Activated T-helper 1 cell treated with Interleukin-2 at 50 U/mL for 16 hours (primary cell): ENCODE results near the gene MYBPHL.

ENCODE experiments used
- DNase-seq: peaks from one replicate; pipeline ENCODE4 v3.0.0-alpha.2; 2020; ENCODE audit warnings: low read depth

Gene MYBPHL

GRCh38 chr1:109306832-109307273 is at the start of gene MYBPHL:
MYBPHL (minus strand) TSS chr1:109307011; CDS start chr1:109306991, 20 bp downstream.
- no peak for DNase-seq

DNA sequence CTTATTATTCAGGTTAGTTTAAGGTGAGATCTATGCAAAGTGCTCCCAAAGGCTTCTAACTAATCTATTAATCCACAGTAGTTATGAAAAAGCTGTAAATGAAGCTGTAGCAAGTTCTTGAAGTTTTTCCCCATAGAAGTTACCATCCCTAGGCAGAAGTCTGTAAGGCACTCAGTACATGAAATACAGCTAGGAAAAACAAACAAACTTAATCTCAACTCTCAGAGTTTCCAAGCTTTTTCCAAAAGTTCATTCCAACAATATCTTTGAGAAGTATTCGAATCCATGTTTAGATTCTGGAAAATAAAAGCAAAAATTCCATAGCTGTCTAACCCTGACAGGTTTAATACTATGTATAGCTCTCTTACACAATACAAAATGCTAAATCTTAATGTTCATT is 49.7 kb upstream of the MYBPHL start:
- DNase-seq = no peak

- no peak for DNase-seq
Observed at GRCh38 chr1:109354929-109355328, 48.1 kb upstream of the MYBPHL start.

- DNase-seq = no peak
Observed at GRCh38 chr1:109351457-109351856, 44.6 kb upstream of the MYBPHL start.

GRCh38 chr1:109350655-109351054 is 43.8 kb upstream of the MYBPHL start:
- DNase-seq = no peak

GRCh38 chr1:109350182-109350581 is 43.4 kb upstream of the MYBPHL start:
- no peak for DNase-seq

- no peak for DNase-seq
Observed at GRCh38 chr1:109347511-109347910, 40.7 kb upstream of the MYBPHL start.

DNA sequence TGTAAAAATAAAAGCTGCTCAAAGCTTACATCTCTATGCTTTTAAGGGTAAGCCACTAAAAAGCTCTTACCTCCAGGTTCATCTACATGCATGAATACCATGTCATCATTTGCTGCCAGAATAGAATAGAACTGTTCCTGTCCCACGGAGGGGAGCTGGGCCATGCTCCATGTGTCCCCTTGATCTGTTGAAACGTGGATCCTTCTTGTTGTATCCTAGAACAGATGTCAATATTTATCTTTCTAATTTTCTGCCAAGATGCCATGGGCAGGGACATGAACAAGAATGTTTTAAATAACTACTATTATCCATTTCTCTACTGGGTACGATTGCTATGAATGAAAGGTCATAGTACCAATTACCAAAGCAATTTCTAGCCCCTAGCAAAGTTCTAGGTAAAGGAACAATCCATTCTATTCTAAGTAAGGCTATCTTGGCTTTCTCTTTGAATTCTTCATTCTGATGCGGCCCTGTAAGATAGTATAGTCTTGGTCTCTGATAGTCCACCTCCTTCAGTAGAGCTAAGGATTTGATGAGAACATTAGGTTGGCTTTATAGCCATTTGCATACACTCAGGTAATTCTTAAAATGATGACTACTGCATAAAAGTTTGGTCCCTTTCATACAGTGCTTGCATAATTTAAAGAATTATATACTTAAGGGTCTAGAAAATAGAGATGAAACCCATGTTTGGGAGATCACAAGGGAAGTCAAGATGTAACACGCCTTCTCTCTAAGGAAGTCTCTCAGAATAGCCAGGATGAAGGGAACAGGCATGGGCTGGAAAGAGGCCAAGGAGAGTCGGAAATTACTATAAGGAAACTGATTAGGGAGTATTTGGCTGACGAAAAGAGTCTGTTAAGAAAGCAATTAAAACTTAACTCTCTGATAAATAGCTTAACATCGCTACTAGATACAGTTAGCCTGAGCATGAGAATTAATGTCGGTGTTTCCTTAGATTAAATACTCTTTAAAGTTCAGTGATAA is 35.4 kb upstream of the MYBPHL start:
- no peak for DNase-seq

DNA sequence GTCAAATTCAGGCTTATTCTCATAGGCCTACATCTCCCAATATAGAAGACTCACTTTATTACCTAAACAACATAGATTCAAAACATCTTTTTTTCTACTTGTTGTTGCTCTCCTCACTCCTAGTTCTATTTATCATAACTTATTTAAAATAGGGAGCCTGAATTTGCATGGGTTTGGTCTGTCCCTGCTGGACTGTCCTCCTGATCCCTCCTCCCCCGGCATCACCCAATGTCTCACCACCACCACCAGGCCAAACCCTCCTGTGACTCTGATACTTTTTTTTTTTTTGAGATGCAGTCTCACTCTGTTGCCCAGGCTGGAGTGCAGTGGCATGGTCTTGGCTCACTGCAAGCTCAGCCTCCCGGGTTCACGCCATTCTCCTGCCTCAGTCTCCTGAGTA is 31.8 kb upstream of the MYBPHL start:
- no peak for DNase-seq

DNA sequence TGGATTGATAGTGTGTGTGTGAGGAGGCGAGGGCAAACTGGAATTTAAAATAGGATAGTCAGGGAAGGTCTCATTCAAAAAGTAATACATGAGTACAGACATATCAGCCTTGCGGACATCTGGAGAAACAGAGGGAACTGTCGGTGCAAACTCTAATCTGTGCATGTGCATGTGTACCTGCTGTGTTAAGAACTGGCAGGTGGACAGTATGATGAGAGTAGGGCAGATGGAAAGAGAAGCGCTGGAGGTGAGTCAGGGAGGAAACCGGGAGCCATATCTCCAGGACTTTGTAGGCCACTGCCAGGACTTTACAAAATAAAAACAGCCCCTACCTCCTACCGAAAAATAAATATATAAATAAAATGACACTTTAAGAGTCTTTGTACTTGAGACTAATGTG is 31.3 kb upstream of the MYBPHL start:
- no peak for DNase-seq

- DNase-seq = no peak
Observed at GRCh38 chr1:109335091-109335490, 28.3 kb upstream of the MYBPHL start.

DNA sequence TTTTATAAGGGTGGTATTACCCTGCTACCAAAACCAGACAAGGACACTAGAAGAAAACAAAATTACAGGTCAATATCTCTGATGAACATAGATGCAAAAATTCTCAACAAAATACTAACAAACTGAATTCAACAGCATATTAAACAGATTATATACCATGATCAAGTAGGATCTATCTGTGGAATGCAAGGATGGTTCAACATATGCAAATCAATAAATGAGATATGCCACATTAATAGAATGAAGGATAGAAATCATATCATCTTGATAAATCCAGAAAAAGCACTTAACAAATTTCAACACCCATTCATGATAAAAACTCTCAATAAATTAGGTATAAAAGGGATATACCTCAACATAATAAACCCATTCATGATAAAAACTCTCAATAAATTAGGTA is 24.3 kb upstream of the MYBPHL start:
- no peak for DNase-seq

DNA sequence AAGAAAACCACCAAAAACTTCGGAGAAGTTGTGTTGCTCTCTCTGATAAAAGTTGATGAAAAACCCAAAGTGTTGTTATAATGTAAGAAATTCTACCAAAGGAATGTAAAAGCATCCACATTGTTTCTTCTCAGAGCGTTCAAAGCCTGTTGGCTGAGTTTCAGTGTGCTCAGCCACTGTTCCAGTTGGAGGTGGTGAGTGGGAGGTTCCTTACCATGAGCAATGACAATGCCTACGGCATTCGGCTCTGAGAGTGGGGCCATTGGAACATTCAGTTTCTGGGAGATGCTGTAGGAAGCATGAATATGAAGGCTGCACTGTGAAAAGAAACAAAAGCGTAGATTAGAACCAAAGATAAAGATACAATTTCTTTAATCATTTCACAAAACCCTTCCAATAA is 20.5 kb upstream of the MYBPHL start:
- no peak for DNase-seq

- DNase-seq = no peak
Observed at GRCh38 chr1:109322974-109323373, 16.2 kb upstream of the MYBPHL start.

DNA sequence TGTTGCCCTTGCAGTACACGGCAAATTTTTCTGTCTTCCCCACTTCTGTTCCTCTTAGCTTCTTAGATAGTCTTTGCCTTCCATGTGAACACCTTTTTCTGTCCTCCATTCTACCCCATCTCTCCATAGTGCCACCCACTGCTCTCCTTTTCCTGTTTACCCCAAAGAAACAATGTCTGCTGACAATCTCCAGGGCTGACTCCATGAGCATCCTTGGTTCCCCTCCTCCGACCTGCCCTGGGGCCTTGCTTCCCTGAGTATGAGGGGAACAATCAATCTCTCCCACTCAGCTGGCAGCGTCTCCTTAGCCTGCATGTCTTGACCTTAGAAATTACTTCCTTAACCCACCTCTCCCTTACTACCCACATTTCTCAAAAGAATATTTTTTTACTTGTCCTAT is 12.3 kb upstream of the MYBPHL start:
- no peak for DNase-seq

- DNase-seq = no peak
Observed at GRCh38 chr1:109316506-109316905, 9.7 kb upstream of the MYBPHL start.

- DNase-seq = no peak
Observed at GRCh38 chr1:109315288-109315687, 8.5 kb upstream of the MYBPHL start.

DNA sequence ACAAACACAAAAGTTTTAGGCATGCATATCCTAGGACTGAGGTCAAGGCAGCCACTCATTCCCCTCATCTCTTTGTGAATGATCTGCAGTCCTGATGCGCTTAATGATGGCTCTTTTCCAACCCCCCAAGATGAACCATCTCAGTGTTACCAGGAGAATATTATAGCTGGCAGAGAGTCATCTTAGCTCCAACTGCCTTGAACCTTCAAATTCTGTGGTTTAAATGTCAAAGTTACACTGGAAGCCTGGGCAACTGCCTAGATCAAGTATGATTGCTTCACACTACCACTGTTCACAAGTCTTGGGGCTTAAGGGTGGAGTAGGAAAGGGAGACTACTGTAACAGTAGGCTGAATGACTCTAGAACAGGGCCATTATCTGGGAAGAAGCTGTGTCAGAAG is 8.0 kb upstream of the MYBPHL start:
- DNase-seq = no peak

- no peak for DNase-seq
Observed at GRCh38 chr1:109312978-109313775, 6.4 kb upstream of the MYBPHL start.

- DNase-seq = no peak
Observed at GRCh38 chr1:109312246-109312645, 5.4 kb upstream of the MYBPHL start.

DNA sequence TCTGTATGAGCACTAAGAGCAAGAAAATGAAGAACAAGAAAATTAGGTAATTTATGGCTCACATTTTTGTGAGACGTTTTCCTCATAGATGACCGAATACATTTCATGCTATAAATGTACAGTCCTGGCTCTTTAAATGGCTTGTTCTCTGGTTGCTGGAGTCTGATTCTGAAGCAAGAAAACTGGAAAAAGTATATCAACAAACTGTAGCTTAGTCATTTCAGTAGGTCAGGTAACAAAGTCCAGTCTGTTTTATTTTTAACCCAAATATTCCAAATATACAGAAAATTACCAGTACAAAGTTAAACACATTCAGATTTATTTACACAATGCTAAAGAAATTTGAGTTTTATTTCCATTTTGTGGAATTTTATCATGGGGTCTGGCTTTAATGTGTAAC is 2.5 kb upstream of the MYBPHL start:
- no peak for DNase-seq

DNA sequence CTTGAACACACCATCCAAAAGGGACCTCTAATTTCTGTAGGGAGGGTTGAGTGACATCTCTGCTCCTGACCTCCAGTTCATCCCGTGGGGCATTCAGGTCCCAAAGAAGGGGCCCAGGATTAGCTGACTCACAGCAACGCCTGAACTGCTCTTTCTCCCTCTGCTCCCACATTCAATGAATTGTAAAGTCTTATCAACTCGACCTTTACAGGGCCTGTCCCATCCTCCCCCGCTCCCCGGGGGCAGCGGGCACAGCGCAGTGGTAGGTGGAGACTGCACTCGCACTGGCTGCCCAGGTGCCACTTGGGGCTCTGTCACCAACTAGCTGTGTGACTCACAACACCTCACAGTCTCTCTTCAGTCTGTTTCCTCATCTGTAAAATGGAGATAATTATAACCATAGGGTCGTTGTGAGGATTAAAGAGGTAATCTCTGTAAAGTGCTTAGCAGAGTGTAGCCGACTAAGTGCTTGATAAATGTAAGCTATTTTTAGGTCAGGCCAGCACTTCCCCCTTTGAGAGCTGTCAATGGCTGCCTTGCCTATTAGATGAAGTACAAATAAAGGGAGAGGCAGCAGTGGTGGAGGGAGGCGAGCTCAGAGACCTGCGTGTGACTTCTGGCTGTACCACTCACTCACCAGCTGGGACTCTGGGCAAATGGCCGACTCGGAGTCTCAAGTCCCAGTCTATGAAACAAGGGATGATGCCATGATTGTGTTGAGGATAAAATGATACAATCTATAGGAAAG is 637 bp upstream of the MYBPHL start:
- DNase-seq = no peak
